ENCODE results near the gene CRK. TPM values are rescaled to one million over a fixed set of nuclear protein-coding genes. Genes with fewer than 3 reads are reported as not detected.
"Not testable (repeated sequence)": the region's sequence is repeated elsewhere in the genome, so short reads cannot be mapped to it uniquely, and the experiment has no call there.

The CRK gene
- total and polyA plus RNA-seq, 9 donors, result 31.7 to 60.6 (median 43.3) TPM

- Histone ChIP-seq H3K4me1 (ENCODE audit: insufficient read depth) (peaks cover 9% of the 10 kb centered on the region), H3K36me3 (no peaks in the 10 kb centered on the region)
Observed at GRCh38 chr17:1454541-1454940, 1.5 kb downstream of the CRK start.

GRCh38 chr17:1453694-1454093 is 2.3 kb downstream of the CRK start:
- H3K27ac ChIP-seq, DNase-seq: not testable (repeated sequence)
- intact Hi-C loops (cut with DNase I), result loop anchor here in 2 of 4 donors (5.0 to 10.0 kb wide), 5 partner anchors 49 to 89 kb away; partner anchors contain the start of genes INPP5K (in 1 of the 2) and YWHAE (in 1 of the 2)

More at GRCh38 chr17:1454541-1454940, 1.5 kb downstream of the CRK start:
- intact Hi-C loops (cut with DNase I), result loop anchor here in 2 of 4 donors (5.0 to 10.0 kb wide), 5 partner anchors 50 to 90 kb away; partner anchors contain the start of genes INPP5K (in 1 of the 2) and YWHAE (in 1 of the 2)
- Histone ChIP-seq H3K27ac (no peak overlapping the region), H3K9me3 (no peaks in the 10 kb centered on the region), H3K27me3 (no peaks in the 10 kb centered on the region), H3K4me3 (peak overlapping the region; percentile 72)
- WGBS, 3 donors, result 46 to 50% (median 48%) methylated on average over 9 of the region's 9 CpGs
- DNase-seq, result no peak
- TF ChIP-seq POLR2A (IDR thresholded peaks at IDR 0.05) (no peak), CTCF (IDR thresholded peaks at IDR 0.05) (no peak), EP300 (IDR thresholded peaks at IDR 0.05) (no peak)

GRCh38 chr17:1452836-1453235 is 3.2 kb downstream of the CRK start:
- H3K27ac ChIP-seq, result no peak overlapping the region
- H3K9me3 ChIP-seq, result no peaks in the 10 kb centered on the region
- no peaks in the 10 kb centered on the region for H3K27me3 ChIP-seq
- 33 to 44% (median 42%) methylated on average over 5 of the region's 5 CpGs for whole genome bisulfite sequencing, 3 donors
- H3K4me1 ChIP-seq (ENCODE audit: insufficient read depth), result peaks cover 9% of the 10 kb centered on the region
- intact Hi-C loops (cut with DNase I), result loop anchor here in 2 of 4 donors (5.0 to 10.0 kb wide), 5 partner anchors 48 to 88 kb away; partner anchors contain the start of genes INPP5K (in 1 of the 2) and YWHAE (in 1 of the 2)
- H3K4me3 ChIP-seq, result no peak overlapping the region
- TF ChIP-seq CTCF (IDR thresholded peaks at IDR 0.05) (no peak), EP300 (IDR thresholded peaks at IDR 0.05) (no peak), POLR2A (IDR thresholded peaks at IDR 0.05) (no peak)
- DNase-seq, result no peak
- no peaks in the 10 kb centered on the region for H3K36me3 ChIP-seq

More at GRCh38 chr17:1453694-1454093, 2.3 kb downstream of the CRK start:
- not testable (repeated sequence) for H3K36me3 ChIP-seq; H3K27me3 ChIP-seq; H3K4me1 ChIP-seq (ENCODE audit: insufficient read depth); H3K9me3 ChIP-seq; H3K4me3 ChIP-seq
- WGBS, 3 donors, result 91 to 96% (median 92%) methylated on average over 11 of the region's 11 CpGs

- H3K27me3 ChIP-seq; H3K9me3 ChIP-seq; DNase-seq; H3K4me3 ChIP-seq; H3K4me1 ChIP-seq (ENCODE audit: insufficient read depth); H3K36me3 ChIP-seq; H3K27ac ChIP-seq: not testable (repeated sequence)
- WGBS, 3 donors, result 93 to 95% (median 95%) methylated on average over 21 of the region's 21 CpGs
- intact Hi-C loops (cut with DNase I), result loop anchor here in 2 of 4 donors (5.0 to 10.0 kb wide), 5 partner anchors 45 to 85 kb away; partner anchors contain the start of genes INPP5K (in 1 of the 2) and YWHAE (in 1 of the 2)
Observed at GRCh38 chr17:1450261-1450660, 5.8 kb downstream of the CRK start.

GRCh38 chr17:1449412-1449967 is 6.5 kb downstream of the CRK start:
- 88 to 90% (median 88%) methylated on average over 5 of the region's 5 CpGs for WGBS, 3 donors
- intact Hi-C loops (cut with DNase I), result no loop called here
- no peak for DNase-seq
- Histone ChIP-seq H3K27ac (no peak overlapping the region), H3K36me3 (no peaks in the 10 kb centered on the region), H3K4me1 (ENCODE audit: insufficient read depth) (peaks cover 6% of the 10 kb centered on the region), H3K4me3 (no peak overlapping the region), H3K27me3 (no peaks in the 10 kb centered on the region), H3K9me3 (no peaks in the 10 kb centered on the region)
- TF ChIP-seq CTCF (IDR thresholded peaks at IDR 0.05) (no peak), EP300 (IDR thresholded peaks at IDR 0.05) (no peak), POLR2A (IDR thresholded peaks at IDR 0.05) (no peak)
